ENCODE results near the gene TMEM132D.

Gene TMEM132D

GRCh38 chr12:129807136-129807535 is 96.7 kb downstream of the TMEM132D start:
- Histone ChIP-seq H3K9me3 (ENCODE audit: control insufficient read depth, insufficient read depth, low read depth, low read length) (no peaks in the 10 kb centered on the region), H3K4me1 (ENCODE audit: control insufficient read depth, insufficient read depth, low read length) (no peaks in the 10 kb centered on the region), H3K36me3 (ENCODE audit: control insufficient read depth in 2 of 2, insufficient read depth in 1 of 2, low read length in 2 of 2) (no peaks in the 10 kb centered on the region), H3K27ac (ENCODE audit: extremely low read depth, low read depth, low read length) (no peak overlapping the region), H3K4me3 (ENCODE audit: low read depth, low read length) (no peak overlapping the region)
- CTCF ChIA-PET = no interaction called here
- TF ChIP-seq ZNF510 (tag by site-specific recombination; IDR thresholded peaks at IDR 0.05; ENCODE audit: insufficient replicate concordance) = no peak
- TF ChIP-seq ZNF433 (tag by site-specific recombination; IDR thresholded peaks at IDR 0.05; ENCODE audit: low read depth) = no peak
- no peak for TF ChIP-seq ZFHX2 (tag by site-specific recombination; conservative IDR thresholded peaks at IDR 0.05)
- TF ChIP-seq, protein P1, sequence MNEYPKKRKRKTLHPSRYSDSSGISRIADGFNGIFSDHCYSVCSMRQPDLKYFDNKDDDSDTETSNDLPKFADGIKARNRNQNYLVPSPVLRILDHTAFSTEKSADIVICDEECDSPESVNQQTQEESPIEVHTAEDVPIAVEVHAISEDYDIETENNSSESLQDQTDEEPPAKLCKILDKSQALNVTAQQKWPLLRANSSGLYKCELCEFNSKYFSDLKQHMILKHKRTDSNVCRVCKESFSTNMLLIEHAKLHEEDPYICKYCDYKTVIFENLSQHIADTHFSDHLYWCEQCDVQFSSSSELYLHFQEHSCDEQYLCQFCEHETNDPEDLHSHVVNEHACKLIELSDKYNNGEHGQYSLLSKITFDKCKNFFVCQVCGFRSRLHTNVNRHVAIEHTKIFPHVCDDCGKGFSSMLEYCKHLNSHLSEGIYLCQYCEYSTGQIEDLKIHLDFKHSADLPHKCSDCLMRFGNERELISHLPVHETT (tag by site-specific recombination; IDR thresholded peaks at IDR 0.05) = no peak
- TF ChIP-seq ZNF513 (tag by site-specific recombination; IDR thresholded peaks at IDR 0.05) = no peak
- no peak for TF ChIP-seq REPIN1 (tag by site-specific recombination; IDR thresholded peaks at IDR 0.05; ENCODE audit: low read depth)
- TF ChIP-seq ZNF530 (tag by site-specific recombination; IDR thresholded peaks at IDR 0.05; ENCODE audit: low read depth) = no peak
- TF ChIP-seq ZNF48 (tag by site-specific recombination; IDR thresholded peaks at IDR 0.05) = no peak
- no peak for TF ChIP-seq ZNF354C (tag by site-specific recombination; IDR thresholded peaks at IDR 0.05; ENCODE audit: borderline replicate concordance, low read depth)
- TF ChIP-seq GFI1B (tag by site-specific recombination; IDR thresholded peaks at IDR 0.05) = no peak
- TF ChIP-seq, protein P2, sequence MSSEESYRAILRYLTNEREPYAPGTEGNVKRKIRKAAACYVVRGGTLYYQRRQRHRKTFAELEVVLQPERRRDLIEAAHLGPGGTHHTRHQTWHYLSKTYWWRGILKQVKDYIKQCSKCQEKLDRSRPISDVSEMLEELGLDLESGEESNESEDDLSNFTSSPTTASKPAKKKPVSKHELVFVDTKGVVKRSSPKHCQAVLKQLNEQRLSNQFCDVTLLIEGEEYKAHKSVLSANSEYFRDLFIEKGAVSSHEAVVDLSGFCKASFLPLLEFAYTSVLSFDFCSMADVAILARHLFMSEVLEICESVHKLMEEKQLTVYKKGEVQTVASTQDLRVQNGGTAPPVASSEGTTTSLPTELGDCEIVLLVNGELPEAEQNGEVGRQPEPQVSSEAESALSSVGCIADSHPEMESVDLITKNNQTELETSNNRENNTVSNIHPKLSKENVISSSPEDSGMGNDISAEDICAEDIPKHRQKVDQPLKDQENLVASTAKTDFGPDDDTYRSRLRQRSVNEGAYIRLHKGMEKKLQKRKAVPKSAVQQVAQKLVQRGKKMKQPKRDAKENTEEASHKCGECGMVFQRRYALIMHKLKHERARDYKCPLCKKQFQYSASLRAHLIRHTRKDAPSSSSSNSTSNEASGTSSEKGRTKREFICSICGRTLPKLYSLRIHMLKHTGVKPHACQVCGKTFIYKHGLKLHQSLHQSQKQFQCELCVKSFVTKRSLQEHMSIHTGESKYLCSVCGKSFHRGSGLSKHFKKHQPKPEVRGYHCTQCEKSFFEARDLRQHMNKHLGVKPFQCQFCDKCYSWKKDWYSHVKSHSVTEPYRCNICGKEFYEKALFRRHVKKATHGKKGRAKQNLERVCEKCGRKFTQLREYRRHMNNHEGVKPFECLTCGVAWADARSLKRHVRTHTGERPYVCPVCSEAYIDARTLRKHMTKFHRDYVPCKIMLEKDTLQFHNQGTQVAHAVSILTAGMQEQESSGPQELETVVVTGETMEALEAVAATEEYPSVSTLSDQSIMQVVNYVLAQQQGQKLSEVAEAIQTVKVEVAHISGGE (tag by site-specific recombination; conservative IDR thresholded peaks at IDR 0.05; ENCODE audit: low read depth) = no peak
- no peak for TF ChIP-seq ZBTB17 (tag by site-specific recombination; IDR thresholded peaks at IDR 0.05)
- no peak for TF ChIP-seq ZNF514 (tag by site-specific recombination; IDR thresholded peaks at IDR 0.05)
- no peak for TF ChIP-seq ZNF777 (tag by site-specific recombination; IDR thresholded peaks at IDR 0.05; ENCODE audit: borderline replicate concordance)
- TF ChIP-seq OVOL3 (tag by site-specific recombination; IDR thresholded peaks at IDR 0.05) = no peak
- TF ChIP-seq KLF7 (tag by site-specific recombination; IDR thresholded peaks at IDR 0.05; ENCODE audit: borderline replicate concordance) = no peak
- POLR2A ChIA-PET = no interaction called here

GRCh38 chr12:129791396-129791795 is 112.4 kb downstream of the TMEM132D start:
- no peak overlapping the region for H3K27ac ChIP-seq (ENCODE audit: extremely low read depth, low read depth, low read length)
- CTCF ChIA-PET = no interaction called here
- POLR2A ChIA-PET = no interaction called here
- TF ChIP-seq BCL11B (tag by site-specific recombination; IDR thresholded peaks at IDR 0.05; ENCODE audit: low read depth) (no peak), ZNF701 (tag by site-specific recombination; IDR thresholded peaks at IDR 0.05) (no peak), ZBTB20 (tag by site-specific recombination; IDR thresholded peaks at IDR 0.05) (no peak), ZNF785 (tag by site-specific recombination; IDR thresholded peaks at IDR 0.05) (no peak), PBX3 (CRISPR knock-in tag; IDR thresholded peaks at IDR 0.05) (no peak), ZSCAN23 (tag by site-specific recombination; IDR thresholded peaks at IDR 0.05) (no peak), ZBTB8A (tag by site-specific recombination; IDR thresholded peaks at IDR 0.05) (no peak)
- H3K36me3 ChIP-seq (ENCODE audit: control insufficient read depth in 2 of 2, insufficient read depth in 1 of 2, low read length in 2 of 2) = no peaks in the 10 kb centered on the region
- no peaks in the 10 kb centered on the region for H3K9me3 ChIP-seq (ENCODE audit: control insufficient read depth, insufficient read depth, low read depth, low read length)
- no peaks in the 10 kb centered on the region for H3K4me1 ChIP-seq (ENCODE audit: control insufficient read depth, insufficient read depth, low read length)
- H3K4me3 ChIP-seq (ENCODE audit: low read depth, low read length) = no peak overlapping the region

Data from HEK293 (cell line).